NCI-H2107 (cell line): ENCODE results near the gene KCNJ14.
"Not testable (repeated sequence)": the region's sequence is repeated elsewhere in the genome, so short reads cannot be mapped to it uniquely, and the experiment has no call there.

ENCODE experiments used
- DNase-seq: peaks from one replicate; lab custom pipeline; 2025; lab: John Stamatoyannopoulos, UW

KCNJ14 gene

GRCh38 chr19:48471836-48472235 is 16.5 kb downstream of the KCNJ14 start:
- no peak for DNase-seq

- no peak for DNase-seq
Observed at GRCh38 chr19:48473161-48473966, 18.0 kb downstream of the KCNJ14 start.

- no peak for DNase-seq
Observed at GRCh38 chr19:48474084-48474592, 18.8 kb downstream of the KCNJ14 start.

- no peak for DNase-seq
Observed at GRCh38 chr19:48475369-48476068, 20.1 kb downstream of the KCNJ14 start.

- no peak for DNase-seq
Observed at GRCh38 chr19:48476176-48476575, 20.8 kb downstream of the KCNJ14 start.

GRCh38 chr19:48477067-48477685 is 21.8 kb downstream of the KCNJ14 start:
- no peak for DNase-seq

GRCh38 chr19:48477698-48478338 is 22.4 kb downstream of the KCNJ14 start:
- no peak for DNase-seq

GRCh38 chr19:48478339-48479256 is 23.2 kb downstream of the KCNJ14 start:
- no peak for DNase-seq

GRCh38 chr19:48479686-48480085 is 24.3 kb downstream of the KCNJ14 start:
- DNase-seq, result no peak

- DNase-seq, result no peak
Observed at GRCh38 chr19:48480183-48480557, 24.8 kb downstream of the KCNJ14 start.

- no peak for DNase-seq
Observed at GRCh38 chr19:48480558-48481500, 25.5 kb downstream of the KCNJ14 start.

- DNase-seq, result no peak
Observed at GRCh38 chr19:48481846-48482639, 26.7 kb downstream of the KCNJ14 start.

- DNase-seq, result no peak
Observed at GRCh38 chr19:48483301-48483700, 27.9 kb downstream of the KCNJ14 start.

- no peak for DNase-seq
Observed at GRCh38 chr19:48484247-48484893, 29.0 kb downstream of the KCNJ14 start.

- DNase-seq, result no peak
Observed at GRCh38 chr19:48484931-48485612, 29.7 kb downstream of the KCNJ14 start.

- DNase-seq, result not testable (repeated sequence)
Observed at GRCh38 chr19:48486706-48487105, 31.3 kb downstream of the KCNJ14 start.

- DNase-seq, result no peak
Observed at GRCh38 chr19:48487544-48487943, 32.2 kb downstream of the KCNJ14 start.

GRCh38 chr19:48487948-48488347 is 32.6 kb downstream of the KCNJ14 start:
- no peak for DNase-seq
